ENCODE data around the gene PPP1R14D.

The PPP1R14D gene

DNA sequence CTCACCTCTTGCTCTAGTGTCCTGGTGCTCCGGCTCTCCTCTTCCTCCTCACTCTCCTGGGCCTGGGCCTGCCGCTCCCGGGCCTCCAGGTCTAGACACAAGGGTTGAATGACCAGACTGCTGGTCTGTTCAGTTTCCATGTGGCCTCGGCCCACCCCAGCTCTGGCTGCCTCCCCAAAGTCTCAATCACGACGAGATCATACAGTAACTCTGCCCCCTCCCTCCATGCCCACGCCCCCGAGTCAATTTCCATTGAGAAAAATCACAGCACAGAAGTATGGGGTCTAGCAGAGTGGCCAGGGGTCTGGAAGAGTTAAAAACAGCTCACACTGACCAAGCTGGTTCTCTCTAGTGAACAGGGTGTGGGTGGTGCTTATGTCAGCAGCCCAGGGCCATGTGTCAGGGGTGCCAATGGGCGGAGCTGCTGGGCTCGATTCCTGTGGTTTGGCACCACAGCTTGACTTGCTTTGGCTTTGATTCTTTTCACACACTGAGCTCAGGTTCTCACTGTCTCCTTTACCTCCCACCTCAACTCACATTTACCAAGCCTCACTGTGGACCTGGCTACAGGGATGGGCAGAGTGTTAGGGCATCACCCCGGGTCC lies 51.9 kb downstream of the PPP1R14D start:
- H3K9ac ChIP-seq (ENCODE audit: low read length in 2 of 2), result no peak overlapping the region
- no peaks in the 10 kb centered on the region for H3K4me1 ChIP-seq (ENCODE audit: control insufficient read depth, insufficient read depth, low read length)
- no peak overlapping the region for H3K27ac ChIP-seq (ENCODE audit: low read length)
- no peaks in the 10 kb centered on the region for H3K27me3 ChIP-seq (ENCODE audit: control insufficient read depth in 1 of 2, insufficient read depth in 2 of 2, low read length in 2 of 2)
- peaks cover 50 to 51% of the 10 kb centered on the region in 2 donors for H3K36me3 ChIP-seq (ENCODE audit: control insufficient read depth in 2 of 2, insufficient read depth in 2 of 2, low read length in 2 of 2)
- H3K9me3 ChIP-seq (ENCODE audit: control insufficient read depth in 2 of 2, low read length in 2 of 2), result no peaks in the 10 kb centered on the region
- no peak overlapping the region for H3K4me3 ChIP-seq (ENCODE audit: low read length in 2 of 2)

DNA sequence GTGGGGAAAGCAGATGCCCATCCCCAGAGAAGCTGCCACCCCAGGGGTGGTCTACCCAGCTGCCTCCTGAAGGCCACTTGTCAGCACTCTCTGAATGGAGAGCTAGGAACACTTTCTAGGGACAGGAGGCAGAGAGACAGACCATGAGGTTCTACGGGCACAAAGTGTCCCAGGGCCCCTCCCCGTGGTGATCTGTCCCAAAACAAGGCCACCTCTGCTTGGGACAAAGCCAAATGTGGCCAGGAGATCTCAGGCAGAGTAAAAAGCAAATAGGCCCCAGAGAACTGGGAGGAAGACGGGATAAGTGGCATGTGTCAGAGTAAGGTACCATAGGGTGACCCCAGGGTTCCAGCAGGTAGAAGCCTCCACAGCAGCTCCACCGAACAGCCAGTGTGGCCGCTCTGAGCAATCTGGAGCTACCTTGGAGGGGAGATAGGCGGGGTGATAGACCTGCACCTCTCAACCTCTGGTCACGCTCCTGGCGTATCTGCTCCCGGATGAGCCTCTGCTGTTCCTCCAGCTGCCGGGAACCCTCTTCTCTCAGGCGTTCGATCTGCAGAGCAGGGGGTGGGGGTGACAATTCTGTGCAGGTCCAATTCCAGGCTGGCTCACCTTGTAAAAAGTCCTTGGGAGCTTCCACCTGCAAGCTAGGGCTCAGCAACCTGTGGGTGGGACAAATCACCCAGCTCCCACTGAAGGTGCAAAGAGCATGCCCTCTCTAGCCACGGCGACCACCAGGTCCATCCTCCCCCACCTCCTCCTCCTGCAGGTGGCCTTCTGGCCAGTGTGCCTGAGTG lies 52.6 kb downstream of the PPP1R14D start:
- Histone ChIP-seq H3K9me3 (ENCODE audit: control insufficient read depth in 2 of 2, low read length in 2 of 2) (no peaks in the 10 kb centered on the region), H3K36me3 (ENCODE audit: control insufficient read depth in 2 of 2, insufficient read depth in 2 of 2, low read length in 2 of 2) (peaks cover 50 to 54% of the 10 kb centered on the region in 2 donors), H3K4me3 (ENCODE audit: low read length in 2 of 2) (no peak overlapping the region), H3K27me3 (ENCODE audit: control insufficient read depth in 1 of 2, insufficient read depth in 2 of 2, low read length in 2 of 2) (no peaks in the 10 kb centered on the region), H3K9ac (ENCODE audit: low read length in 2 of 2) (no peak overlapping the region), H3K4me1 (ENCODE audit: control insufficient read depth, insufficient read depth, low read length) (no peaks in the 10 kb centered on the region), H3K27ac (ENCODE audit: low read length) (no peak overlapping the region)

DNA sequence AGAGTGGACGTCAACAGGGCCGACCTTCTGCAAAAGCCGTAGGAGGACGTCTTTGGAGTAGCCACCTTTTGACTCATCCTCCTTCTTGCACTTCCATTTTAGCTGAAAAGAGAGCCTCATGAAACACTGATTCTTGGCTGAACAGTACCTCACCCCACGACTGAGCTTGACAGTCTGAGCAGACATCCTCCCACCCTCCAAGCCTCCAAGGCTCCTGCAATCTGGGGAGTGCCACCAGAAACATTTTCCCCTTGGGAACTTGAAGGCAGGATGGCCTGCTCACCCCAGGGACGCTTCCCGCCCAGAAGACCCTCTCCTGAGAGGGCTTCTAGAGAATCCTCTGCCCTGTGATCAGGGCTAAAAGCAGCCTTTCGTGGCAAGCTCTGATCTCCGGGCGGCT lies 53.5 kb downstream of the PPP1R14D start:
- Histone ChIP-seq H3K36me3 (ENCODE audit: control insufficient read depth in 2 of 2, insufficient read depth in 2 of 2, low read length in 2 of 2) (peaks cover 50 to 54% of the 10 kb centered on the region in 2 donors), H3K9ac (ENCODE audit: low read length in 2 of 2) (no peak overlapping the region), H3K4me3 (ENCODE audit: low read length in 2 of 2) (no peak overlapping the region), H3K27ac (ENCODE audit: low read length) (no peak overlapping the region), H3K4me1 (ENCODE audit: control insufficient read depth, insufficient read depth, low read length) (no peaks in the 10 kb centered on the region), H3K27me3 (ENCODE audit: control insufficient read depth in 1 of 2, insufficient read depth in 2 of 2, low read length in 2 of 2) (no peaks in the 10 kb centered on the region), H3K9me3 (ENCODE audit: control insufficient read depth in 2 of 2, low read length in 2 of 2) (no peaks in the 10 kb centered on the region)

DNA sequence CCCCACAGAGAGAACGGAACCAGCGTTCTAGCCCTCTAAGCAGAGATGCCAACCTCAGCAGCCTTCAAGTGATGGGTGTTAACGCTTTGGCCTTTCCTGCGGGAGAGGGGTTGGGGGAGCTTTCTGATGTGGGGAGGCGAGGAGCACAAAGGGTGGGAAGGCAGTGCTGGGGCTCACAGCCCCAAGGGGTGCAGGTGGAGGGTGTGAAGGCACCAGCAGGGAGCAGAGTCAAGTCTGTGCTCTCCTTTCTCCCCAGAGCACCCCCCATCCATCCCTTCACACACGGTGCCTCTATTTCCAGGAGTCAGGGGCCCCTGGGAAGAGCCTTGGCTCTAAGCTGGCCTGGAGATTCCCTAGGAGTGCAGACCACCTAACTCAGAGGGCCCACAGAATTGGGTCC lies 54.6 kb downstream of the PPP1R14D start:
- no peak overlapping the region for H3K4me3 ChIP-seq (ENCODE audit: low read length in 2 of 2)
- no peak overlapping the region for H3K27ac ChIP-seq (ENCODE audit: low read length)
- no peak overlapping the region for H3K9ac ChIP-seq (ENCODE audit: low read length in 2 of 2)
- peaks cover 7% of the 10 kb centered on the region for H3K4me1 ChIP-seq (ENCODE audit: control insufficient read depth, insufficient read depth, low read length)
- no peaks in the 10 kb centered on the region for H3K9me3 ChIP-seq (ENCODE audit: control insufficient read depth in 2 of 2, low read length in 2 of 2)
- H3K36me3 ChIP-seq (ENCODE audit: control insufficient read depth in 2 of 2, insufficient read depth in 2 of 2, low read length in 2 of 2), result peaks cover 45 to 46% of the 10 kb centered on the region in 2 donors
- no peaks in the 10 kb centered on the region for H3K27me3 ChIP-seq (ENCODE audit: control insufficient read depth in 1 of 2, insufficient read depth in 2 of 2, low read length in 2 of 2)

DNA sequence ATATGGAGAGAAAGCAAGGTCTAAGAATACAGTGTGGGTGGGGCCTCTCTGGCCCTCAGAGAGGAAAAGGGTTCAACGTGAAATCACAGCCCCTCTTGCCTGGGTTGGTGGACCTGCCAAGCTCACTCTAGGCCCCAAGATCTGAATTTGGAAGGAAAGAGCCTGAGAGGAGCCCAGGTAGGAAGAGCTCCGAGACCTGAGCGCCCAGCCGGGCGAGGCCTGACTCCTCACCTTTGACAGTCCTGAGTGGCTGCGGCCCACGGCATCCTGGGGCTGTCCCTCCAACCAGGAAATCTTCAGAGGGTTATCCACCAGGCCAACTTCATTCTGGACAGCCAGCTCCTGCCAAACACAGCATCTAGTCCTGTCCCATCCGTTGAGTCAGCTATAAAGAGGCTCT lies 55.0 kb downstream of the PPP1R14D start:
- no peaks in the 10 kb centered on the region for H3K9me3 ChIP-seq (ENCODE audit: control insufficient read depth in 2 of 2, low read length in 2 of 2)
- H3K4me3 ChIP-seq (ENCODE audit: low read length in 2 of 2), result no peak overlapping the region
- no peak overlapping the region for H3K9ac ChIP-seq (ENCODE audit: low read length in 2 of 2)
- peaks cover 41 to 44% of the 10 kb centered on the region in 2 donors for H3K36me3 ChIP-seq (ENCODE audit: control insufficient read depth in 2 of 2, insufficient read depth in 2 of 2, low read length in 2 of 2)
- no peaks in the 10 kb centered on the region for H3K27me3 ChIP-seq (ENCODE audit: control insufficient read depth in 1 of 2, insufficient read depth in 2 of 2, low read length in 2 of 2)
- peaks cover 8% of the 10 kb centered on the region for H3K4me1 ChIP-seq (ENCODE audit: control insufficient read depth, insufficient read depth, low read length)
- no peak overlapping the region for H3K27ac ChIP-seq (ENCODE audit: low read length)

DNA sequence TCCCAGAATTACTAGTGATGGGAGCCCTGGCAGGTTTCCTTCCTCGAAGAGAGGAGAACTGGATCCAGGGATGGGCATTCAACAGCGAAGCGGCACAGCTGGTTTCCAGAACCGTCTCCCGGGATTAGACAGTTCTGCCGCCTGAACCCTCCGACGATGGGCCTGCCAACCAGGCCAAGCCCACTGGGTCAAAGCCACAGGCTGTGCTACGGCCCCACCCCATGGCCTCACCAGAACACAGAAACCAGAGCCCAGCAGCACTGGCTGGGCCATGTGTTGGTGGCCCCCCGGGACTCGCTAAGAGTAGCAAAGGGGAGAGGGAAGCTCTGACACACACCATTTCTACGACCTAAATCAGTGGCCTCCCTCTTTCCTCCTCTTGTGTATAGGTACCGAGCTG lies 56.5 kb downstream of the PPP1R14D start:
- Histone ChIP-seq H3K4me1 (ENCODE audit: control insufficient read depth, insufficient read depth, low read length) (peaks cover 8% of the 10 kb centered on the region), H3K9ac (ENCODE audit: low read length in 2 of 2) (no peak overlapping the region), H3K27me3 (ENCODE audit: control insufficient read depth in 1 of 2, insufficient read depth in 2 of 2, low read length in 2 of 2) (no peaks in the 10 kb centered on the region), H3K36me3 (ENCODE audit: control insufficient read depth in 2 of 2, insufficient read depth in 2 of 2, low read length in 2 of 2) (peaks cover 39 to 40% of the 10 kb centered on the region in 2 donors), H3K27ac (ENCODE audit: low read length) (no peak overlapping the region), H3K9me3 (ENCODE audit: control insufficient read depth in 2 of 2, low read length in 2 of 2) (no peaks in the 10 kb centered on the region), H3K4me3 (ENCODE audit: low read length in 2 of 2) (no peak overlapping the region)

DNA sequence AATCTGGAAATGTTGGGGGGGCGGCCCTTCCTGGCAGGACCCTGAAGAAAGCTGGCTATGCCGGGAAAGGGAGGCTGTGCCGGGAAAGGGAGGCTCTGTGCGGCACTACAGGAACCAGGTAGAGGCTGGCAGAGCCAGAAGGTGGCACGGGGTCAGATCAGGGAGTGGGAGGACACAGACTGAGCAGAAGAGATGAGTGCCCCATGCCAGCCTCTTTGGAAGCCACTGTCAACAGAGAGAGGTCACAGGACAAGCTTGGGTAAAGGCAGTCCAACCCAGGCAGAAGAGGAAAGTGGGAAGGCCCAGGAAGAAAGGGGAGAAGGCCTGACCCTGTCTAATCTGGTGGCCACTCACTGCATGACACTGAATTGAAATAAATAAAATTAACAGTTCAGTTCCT lies 57.3 kb downstream of the PPP1R14D start:
- Histone ChIP-seq H3K4me1 (ENCODE audit: control insufficient read depth, insufficient read depth, low read length) (peaks cover 8% of the 10 kb centered on the region), H3K27ac (ENCODE audit: low read length) (no peak overlapping the region), H3K9ac (ENCODE audit: low read length in 2 of 2) (no peak overlapping the region), H3K4me3 (ENCODE audit: low read length in 2 of 2) (no peak overlapping the region), H3K36me3 (ENCODE audit: control insufficient read depth in 2 of 2, insufficient read depth in 2 of 2, low read length in 2 of 2) (peaks cover 32 to 33% of the 10 kb centered on the region in 2 donors), H3K27me3 (ENCODE audit: control insufficient read depth in 1 of 2, insufficient read depth in 2 of 2, low read length in 2 of 2) (no peaks in the 10 kb centered on the region), H3K9me3 (ENCODE audit: control insufficient read depth in 2 of 2, low read length in 2 of 2) (no peaks in the 10 kb centered on the region)

DNA sequence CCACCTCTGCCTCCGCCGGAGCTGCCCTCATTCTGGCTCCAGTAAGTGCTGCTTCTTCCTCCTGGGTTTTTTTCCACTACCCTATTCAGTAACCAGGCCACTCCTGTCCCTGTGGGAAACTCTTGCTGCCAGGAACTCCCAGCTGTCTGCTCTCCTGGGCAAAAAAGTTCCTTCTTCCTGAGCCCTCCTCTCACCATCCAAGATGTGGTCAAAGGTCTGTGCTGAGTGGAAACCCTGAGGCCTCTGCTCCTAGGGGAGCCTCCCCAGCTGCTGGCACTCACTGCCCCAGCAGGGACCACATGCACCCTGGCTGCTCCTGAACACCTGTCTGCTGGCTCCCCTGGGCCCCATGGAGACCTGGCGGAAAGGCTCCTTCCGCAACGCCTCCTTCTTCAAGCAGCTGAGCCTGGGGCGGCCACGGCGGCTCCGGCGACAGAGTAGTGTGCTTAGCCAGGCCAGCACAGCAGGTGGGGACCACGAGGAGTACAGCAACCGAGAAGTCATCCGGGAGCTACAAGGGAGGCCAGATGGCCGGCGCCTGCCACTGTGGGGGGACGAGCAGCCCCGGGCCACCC lies 58.3 kb downstream of the PPP1R14D start:
- H3K9ac ChIP-seq (ENCODE audit: low read length in 2 of 2), result no peak overlapping the region
- no peak overlapping the region for H3K27ac ChIP-seq (ENCODE audit: low read length)
- no peak overlapping the region for H3K4me3 ChIP-seq (ENCODE audit: low read length in 2 of 2)
- peaks cover 23 to 25% of the 10 kb centered on the region in 2 donors for H3K36me3 ChIP-seq (ENCODE audit: control insufficient read depth in 2 of 2, insufficient read depth in 2 of 2, low read length in 2 of 2)
- no peaks in the 10 kb centered on the region for H3K27me3 ChIP-seq (ENCODE audit: control insufficient read depth in 1 of 2, insufficient read depth in 2 of 2, low read length in 2 of 2)
- no peaks in the 10 kb centered on the region for H3K9me3 ChIP-seq (ENCODE audit: control insufficient read depth in 2 of 2, low read length in 2 of 2)
- peaks cover 8% of the 10 kb centered on the region for H3K4me1 ChIP-seq (ENCODE audit: control insufficient read depth, insufficient read depth, low read length)

DNA sequence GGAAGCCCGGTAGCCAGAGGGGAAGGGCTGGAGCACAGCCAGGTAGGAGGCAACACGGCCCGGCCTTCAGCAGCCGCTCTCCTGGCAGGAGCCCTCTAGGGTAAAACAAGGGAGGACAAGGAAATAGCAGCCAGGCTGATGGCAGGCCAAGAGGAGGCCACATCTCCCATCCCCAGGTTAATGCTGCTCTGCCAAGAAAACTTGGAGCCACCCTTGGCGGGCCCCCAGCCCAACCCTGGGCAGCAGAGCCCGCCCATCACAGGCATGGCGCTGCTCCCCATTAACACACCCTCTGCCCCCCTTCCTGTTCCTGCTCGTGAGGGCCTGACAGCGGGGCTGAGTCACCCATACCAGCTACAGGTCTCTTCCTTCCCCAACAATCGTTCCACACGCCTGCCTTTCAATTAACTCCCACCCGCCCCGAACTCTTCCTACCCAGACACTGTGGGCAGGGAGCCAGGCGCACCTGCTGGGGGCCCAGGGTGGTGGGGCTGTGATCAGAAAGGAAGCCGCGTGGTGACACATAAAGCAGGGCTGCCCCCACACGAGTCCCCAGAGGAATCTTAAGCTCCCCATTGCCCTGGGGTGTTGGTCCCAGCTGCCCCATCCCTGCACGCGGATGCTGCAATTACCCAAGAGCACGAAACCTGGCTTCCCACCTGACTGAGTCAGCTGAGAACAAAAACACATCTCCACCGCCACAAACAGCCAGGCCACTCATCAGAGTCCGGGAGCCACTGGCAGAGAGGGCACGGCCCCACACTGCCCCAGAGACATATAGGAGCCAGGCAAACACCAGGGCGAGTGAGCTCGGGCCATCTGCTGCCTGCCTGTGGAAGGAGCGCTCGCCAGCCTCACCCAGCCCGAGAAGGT lies 59.0 kb downstream of the PPP1R14D start, which contains the start of gene C15orf62:
Gene C15orf62, plus strand, starts transcription at position 707 of the 873 bp plus-strand sequence. CDS start 516 bp downstream, outside the sequence.
- H3K27me3 ChIP-seq (ENCODE audit: control insufficient read depth in 1 of 2, insufficient read depth in 2 of 2, low read length in 2 of 2), result no peaks in the 10 kb centered on the region
- no peak within 1 kb of the TSS for H3K4me3 ChIP-seq (ENCODE audit: low read length in 2 of 2)
- no peak within 1 kb of the TSS for H3K27ac ChIP-seq (ENCODE audit: low read length)
- H3K9ac ChIP-seq (ENCODE audit: low read length in 2 of 2), result no peak within 1 kb of the TSS
- no peaks in the 10 kb centered on the region for H3K9me3 ChIP-seq (ENCODE audit: control insufficient read depth in 2 of 2, low read length in 2 of 2)
- peaks cover 12% of the 10 kb centered on the region for H3K4me1 ChIP-seq (ENCODE audit: control insufficient read depth, insufficient read depth, low read length)
- H3K36me3 ChIP-seq (ENCODE audit: control insufficient read depth in 2 of 2, insufficient read depth in 2 of 2, low read length in 2 of 2), result peaks cover 16 to 18% of the 10 kb centered on the region in 2 donors

DNA sequence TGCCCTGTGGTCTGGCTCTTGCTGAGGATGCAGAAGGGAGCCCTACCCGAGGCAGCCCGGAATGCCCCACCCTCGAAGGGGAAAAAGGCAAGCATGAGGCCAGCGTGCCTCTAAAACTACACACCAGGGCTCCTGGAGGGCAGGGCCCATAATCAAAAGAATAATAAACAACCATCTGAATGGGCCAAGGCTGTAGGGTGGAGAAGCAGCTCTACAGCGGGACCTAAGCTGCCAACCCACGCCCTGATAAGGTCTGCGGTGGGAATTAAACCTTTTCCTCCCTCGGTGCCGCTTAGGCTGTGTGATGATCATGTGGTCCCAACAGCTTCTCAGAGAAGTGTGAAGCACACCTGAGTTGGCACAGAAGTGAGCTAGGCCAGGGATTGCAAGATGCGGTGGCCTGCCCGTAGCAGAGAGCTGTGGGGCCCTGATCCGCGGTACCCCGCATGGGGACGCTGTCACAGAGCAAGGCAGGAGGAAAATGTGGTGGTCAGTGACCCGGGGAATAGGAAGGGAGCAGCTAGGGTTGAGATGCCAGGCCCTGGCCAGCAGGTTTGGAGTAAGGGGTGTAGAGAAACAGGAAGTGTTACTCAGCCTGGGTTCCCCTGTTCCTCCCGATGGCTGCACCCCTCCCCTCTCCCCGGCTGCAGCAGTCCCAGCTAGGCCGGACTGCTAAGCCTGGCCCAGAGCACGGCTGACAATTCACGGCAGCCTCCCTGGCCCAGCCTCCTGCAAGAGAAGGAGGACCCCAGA lies 59.8 kb downstream of the PPP1R14D start:
- Histone ChIP-seq H3K27ac (ENCODE audit: low read length) (no peak overlapping the region), H3K4me3 (ENCODE audit: low read length in 2 of 2) (no peak overlapping the region), H3K9ac (ENCODE audit: low read length in 2 of 2) (no peak overlapping the region), H3K9me3 (ENCODE audit: control insufficient read depth in 2 of 2, low read length in 2 of 2) (no peaks in the 10 kb centered on the region), H3K4me1 (ENCODE audit: control insufficient read depth, insufficient read depth, low read length) (peaks cover 20% of the 10 kb centered on the region), H3K36me3 (ENCODE audit: control insufficient read depth in 2 of 2, insufficient read depth in 2 of 2, low read length in 2 of 2) (peaks cover 10% of the 10 kb centered on the region in 2 donors), H3K27me3 (ENCODE audit: control insufficient read depth in 1 of 2, insufficient read depth in 2 of 2, low read length in 2 of 2) (no peaks in the 10 kb centered on the region)

All from stomach smooth muscle (tissue), 2 donors.